K562 (cell line): ENCODE data around the gene CLIP1. TPM values are rescaled to one million over a fixed set of nuclear protein-coding genes. Genes with fewer than 3 reads are reported as not detected.

Source experiments
- ATAC-seq: fragments of 200-7000 bp; cut with Tn5 transposase; 3 replicates; pipeline ENCODE4 v1.9.1; 2020; ENCODE audit warnings: moderate library complexity
- BruUV-seq: library from RNA; stranded (reverse); fragments of 400-500 nt; replicated peaks from 2 replicates; lab custom pipeline; 2021; lab: Mats Ljungman, UMichigan
- CTCF ChIA-PET: fragments of 300-600 bp; formaldehyde crosslinking; extraction: SDS; loops from one replicate; lab custom pipeline; 2021; ENCODE audit warnings: low intra/inter-chr PET ratio; lab: Yijun Ruan, JAX
- POLR2A ChIA-PET: fragments of 300-600, 350-650 bp; sonication (Branson Sonifier 250); formaldehyde crosslinking; extraction: SDS; loops from one replicate; lab custom pipeline; 2021; ENCODE audit warnings: antibody characterized with exemption, inconsistent platforms; lab: Yijun Ruan, JAX
- DNase-seq, 4 experiments: peaks; one replicate each; pipeline versions ENCODE4 v3.0.0 to v3.0.0-alpha.2; 2011 to 2018; ENCODE audit warnings: low spot score in 3 of 4, mixed read lengths in 3 of 4; ENCODE audit errors: extremely low read depth in 1 of 4
- FAIRE-seq: peaks from 2 replicates; lab custom pipeline; 2011; peaks lifted over from hg19 to GRCh38; lab: Jason Lieb, UNC
- H2AFZ ChIP-seq: 2 replicates; pipeline ENCODE4 v1.6.0; 2011; ENCODE audit warnings: low read depth, low read length, control low read depth, inconsistent platforms
- H3K27ac ChIP-seq: fragments of 200-600 bp; 3 replicates; pipeline ENCODE4 v1.8.0; 2011; ENCODE audit warnings: low read depth, mild to moderate bottlenecking, control low read depth, inconsistent platforms, low read length, moderate library complexity, mixed read lengths; ENCODE audit errors: extremely low read depth
- H3K27me3 ChIP-seq, 2 experiments: fragments of 300-600 bp in 1 of 2; 2 replicates in 1 of 2; 3 replicates in 1 of 2; pipeline versions ENCODE4 v1.6.0 to v1.8.0; 2011; ENCODE audit warnings: inconsistent platforms in 2 of 2, low read length in 2 of 2, mild to moderate bottlenecking in 1 of 2, mixed read lengths in 1 of 2, moderate library complexity in 1 of 2; ENCODE audit not compliant: control insufficient read depth in 2 of 2, insufficient read depth in 2 of 2
- H3K36me3 ChIP-seq: fragments of 300-600 bp; 3 replicates; pipeline ENCODE4 v1.8.0; 2011; ENCODE audit warnings: mild to moderate bottlenecking, low read length, inconsistent platforms; ENCODE audit not compliant: control insufficient read depth, insufficient read depth
- H3K4me1 ChIP-seq, 2 experiments: fragments of 200-600 bp in 1 of 2; replicated peaks in 1 of 2; 2 replicates in 1 of 2; 3 replicates in 1 of 2; pipeline versions ENCODE4 v1.5.1 to v1.8.0; 2011; ENCODE audit warnings: inconsistent platforms in 2 of 2, low read length in 2 of 2, mild to moderate bottlenecking in 1 of 2, mixed read lengths in 1 of 2, moderate library complexity in 1 of 2; ENCODE audit not compliant: control insufficient read depth in 2 of 2, insufficient read depth in 2 of 2
- H3K4me2 ChIP-seq: 2 replicates; pipeline ENCODE4 v1.6.1; 2011; ENCODE audit warnings: low read length, control low read depth, inconsistent platforms, mixed read lengths; ENCODE audit not compliant: insufficient read depth
- H3K4me3 ChIP-seq: fragments of 200-600 bp; sonication (generic), shearing (Covaris generic); 2 replicates; pipeline ENCODE4 v1.5.1; 2016; ENCODE audit warnings: control low read depth, inconsistent platforms
- H3K79me2 ChIP-seq: fragments of 200-600 bp; 3 replicates; pipeline ENCODE4 v1.8.0; 2011; ENCODE audit warnings: low read length, inconsistent platforms; ENCODE audit not compliant: control insufficient read depth, insufficient read depth
- H3K9ac ChIP-seq, 2 experiments: 2 replicates each; pipeline versions ENCODE4 v1.6.0 to v1.6.1; 2011; ENCODE audit warnings: low read depth in 2 of 2, low read length in 2 of 2, control low read depth in 1 of 2, inconsistent platforms in 1 of 2, mild to moderate bottlenecking in 1 of 2, mixed read lengths in 1 of 2; ENCODE audit not compliant: insufficient read depth in 1 of 2
- H3K9me1 ChIP-seq: one replicate; pipeline ENCODE4 v1.6.0; 2011; ENCODE audit warnings: inconsistent platforms, mild to moderate bottlenecking, low read length, moderate library complexity; ENCODE audit not compliant: control insufficient read depth, insufficient read depth
- H3K9me3 ChIP-seq: replicated peaks from 2 replicates; pipeline ENCODE4 v1.5.1; 2011; ENCODE audit warnings: low read depth, low read length, inconsistent platforms; ENCODE audit not compliant: control insufficient read depth, insufficient read depth
- H4K20me1 ChIP-seq: replicated peaks from 2 replicates; pipeline ENCODE4 v1.6.1; 2011; ENCODE audit warnings: low read length, inconsistent platforms, mixed read lengths; ENCODE audit not compliant: control insufficient read depth, insufficient read depth
- ATF7 ChIP-seq: fragments of 450-650 bp; IDR thresholded peaks from 2 replicates; pipeline ENCODE4 v1.7.1; 2014; ENCODE audit warnings: mild to moderate bottlenecking, moderate library complexity
- FOXA3 ChIP-seq, 2 experiments: fragments of 450-650 bp in 1 of 2; sonication (generic) in 1 of 2; formaldehyde crosslinking; IDR thresholded peaks in 1 of 2; conservative IDR thresholded peaks in 1 of 2; 2 replicates each; pipeline versions ENCODE4 v1.4.0 to v1.8.0; 2020 to 2022; ENCODE audit warnings: mild to moderate bottlenecking in 2 of 2, missing genetic modification reagents in 1 of 2
- HMGN3 ChIP-seq: IDR thresholded peaks from 2 replicates; pipeline ENCODE4 v1.6.1; 2011; ENCODE audit warnings: borderline replicate concordance, low read depth, mild to moderate bottlenecking, mixed read lengths, low read length; ENCODE audit not compliant: insufficient read length; ENCODE audit errors: extremely low read depth
- HNRNPLL ChIP-seq: fragments of 200-400 bp; formaldehyde crosslinking; IDR thresholded peaks from 2 replicates; pipeline ENCODE4 v1.6.1; 2017; ENCODE audit warnings: low read length, low read depth, mild to moderate bottlenecking; ENCODE audit not compliant: poor library complexity, severe bottlenecking
- KHSRP ChIP-seq: fragments of 450-650 bp; IDR thresholded peaks from 2 replicates; pipeline ENCODE4 v1.6.1; 2017
- MEIS2 ChIP-seq: fragments of 450-650 bp; IDR thresholded peaks from 2 replicates; pipeline ENCODE4 v1.6.1; 2014; ENCODE audit warnings: mild to moderate bottlenecking; ENCODE audit not compliant: partially characterized antibody
- POLR2B ChIP-seq: fragments of 450-650 bp; IDR thresholded peaks from 2 replicates; pipeline ENCODE4 v1.6.1; 2018; ENCODE audit warnings: low read depth; ENCODE audit not compliant: partially characterized antibody
- POLR2H ChIP-seq: IDR thresholded peaks from 2 replicates; pipeline ENCODE4 v1.6.1; 2016; ENCODE audit warnings: missing genetic modification characterization, low read depth, mild to moderate bottlenecking, control low read depth, missing compliant biosample characterization, moderate library complexity
- RBBP5 ChIP-seq: fragments of 200-600 bp; sonication (generic); IDR thresholded peaks from 2 replicates; pipeline ENCODE4 v1.6.1; 2012; ENCODE audit warnings: borderline replicate concordance, mild to moderate bottlenecking, low read length, control low read depth, inconsistent platforms; ENCODE audit not compliant: insufficient read depth, poor library complexity, severe bottlenecking
- XRCC3 ChIP-seq: fragments of 450-650 bp; IDR thresholded peaks from 2 replicates; pipeline ENCODE4 v1.6.1; 2017; ENCODE audit warnings: mild to moderate bottlenecking, moderate library complexity
- YBX1 ChIP-seq: fragments of 450-650 bp; IDR thresholded peaks from 2 replicates; pipeline ENCODE4 v1.7.1; 2016; ENCODE audit warnings: mild to moderate bottlenecking
- ZNF12 ChIP-seq: sonication (generic); formaldehyde crosslinking; IDR thresholded peaks from 2 replicates; pipeline ENCODE4 v1.4.0; 2020; ENCODE audit warnings: mild to moderate bottlenecking, missing genetic modification reagents
- ZNF184 ChIP-seq: sonication (generic); formaldehyde crosslinking; IDR thresholded peaks from 2 replicates; pipeline ENCODE4 v1.5.0; 2020; ENCODE audit warnings: missing genetic modification reagents
- WGBS: fragments of 100-300 bp; shearing (Covaris generic); methylation state at CpG from one replicate; pipeline ENCODE4 v1.1.6; 2016; ENCODE audit warnings: low coverage, mixed read lengths; ENCODE audit not compliant: insufficient coverage; ENCODE audit errors: missing lambda C conversion rate; 5-methylcytosine and 5-hydroxymethylcytosine counted together
- in situ Hi-C: fragments of 300-500 bp; cut with MboI; formaldehyde crosslinking; loops from 4 replicates; pipeline ENCODE4 v1.15.0; 2018; ENCODE audit warnings: inconsistent platforms, mixed read lengths
- intact Hi-C: fragments of 100-400 bp; cut with micrococcal nuclease; formaldehyde crosslinking; loops from 2 replicates; pipeline ENCODE4 v1.14.2; 2022
- polyA plus RNA-seq, 8 experiments: library from polyadenylated mRNA; depleted of rRNA in 4 of 8; stranded (reverse) in 5 of 8; unstranded in 3 of 8; fragments of >200 nt; fragmentation: Nextera tagmentation in 2 of 8; fragmentation: Illumina TruSeq in 1 of 8; extraction: Ambion mirVana in 2 of 8; extraction: Trizol in 1 of 8; gene quantifications; 2 replicates each; pipeline versions ENCODE4 v1.2.1 to v1.2.3, GENCODE V29; 2011 to 2014; ENCODE audit warnings: inconsistent platforms in 1 of 8, missing spikeins in 1 of 8
- total RNA-seq, 7 experiments: library from RNA; depleted of rRNA in 6 of 7; stranded (reverse); fragments of >200 nt in 6 of 7; fragmentation: Illumina TruSeq in 2 of 7; extraction: Trizol in 2 of 7; gene quantifications; 2 replicates each; pipeline versions ENCODE4 v1.2.1 to v1.2.3, GENCODE V29; 2011 to 2021; ENCODE audit warnings: low replicate concordance in 1 of 7
- TF ChIP-seq, protein P1 (sequence below): fragments of 250-450 bp; sonication (Bioruptor Pico); IDR thresholded peaks from 2 replicates; pipeline ENCODE4 v1.8.0; 2021; ENCODE audit warnings: borderline replicate concordance, mild to moderate bottlenecking, moderate library complexity; ENCODE audit not compliant: poor library complexity, severe bottlenecking
- TF ChIP-seq, protein P2 (sequence below): sonication (generic); formaldehyde crosslinking; IDR thresholded peaks from 2 replicates; pipeline ENCODE4 v1.8.0; 2022; ENCODE audit warnings: mild to moderate bottlenecking, low read depth, missing genetic modification reagents
- TF ChIP-seq, protein P3 (sequence below): fragments of 200-800 bp; sonication (Bioruptor generic); IDR thresholded peaks from 2 replicates; pipeline ENCODE4 v1.6.1; 2017; ENCODE audit warnings: missing genetic modification characterization, missing compliant biosample characterization

CLIP1 gene
- total and polyA plus RNA-seq, 9 of the 15 experiments (the other 6 are each of a cell fraction or from before 2014, with no cell fraction given) = 5.8 to 33.9 (median 27.6) TPM

DNA sequence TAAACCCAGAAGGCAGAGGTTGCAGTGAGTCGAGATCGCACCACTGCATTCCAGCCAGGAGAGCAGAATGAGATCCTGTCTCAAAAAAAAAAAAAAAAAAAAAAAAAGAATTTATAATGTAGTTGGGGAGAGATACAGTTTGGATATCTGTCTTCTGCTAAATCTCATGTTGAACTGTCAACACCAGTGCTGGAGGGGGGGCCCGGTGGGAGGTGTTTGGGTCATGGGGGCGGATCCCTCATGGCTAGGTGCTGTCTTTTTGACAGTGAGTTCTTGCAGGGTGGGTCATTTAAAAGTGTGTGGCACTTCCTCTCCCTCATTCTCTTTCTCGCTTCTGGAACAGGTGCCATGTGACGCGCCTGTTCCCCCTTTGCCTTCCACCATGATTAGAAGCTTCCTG, 32.8 kb downstream of the CLIP1 start:
- intact Hi-C loops (loop anchor here (10.0 kb wide), 1 partner anchor 365 kb away; the partner anchor contains the start of gene DENR), in situ Hi-C loops (no loop called here)
- FAIRE-seq = no peak

More for the DNA sequence above, 32.8 kb downstream of the CLIP1 start:
- no TSS peak for BruUV-seq
- Histone ChIP-seq H3K27me3 (no peaks in the 10 kb centered on the region), H4K20me1 (0 out of 2 replicates have a peak, but pooled peaks cover 6% of the 10 kb centered on the region), H3K4me3 (no peak overlapping the region), H2AFZ (no peak overlapping the region), H3K36me3 (no peaks in the 10 kb centered on the region; the same call in 2 of the 3 replicates), H3K9me1 (no peaks in the 10 kb centered on the region), H3K9ac (no peak overlapping the region), H3K79me2 (peaks cover 7% of the 10 kb centered on the region; the same call in 2 of the 3 replicates), H3K4me2 (no peak overlapping the region), H3K4me1 (peaks cover 0 to 6% of the 10 kb centered on the region in 2 experiments; a peak in 2 of 5 replicates), H3K27ac (no peak overlapping the region)
- no peak for DNase-seq
- 87% methylated on average over 7 of the region's 7 CpGs for WGBS
- TF ChIP-seq POLR2B (no peak), ATF7 (no peak), YBX1 (no peak), HMGN3 (no peak), XRCC3 (no peak), POLR2H (tag) (no peak), ZNF12 (CRISPR knock-in tag) (no peak), MEIS2 (peak; percentile 23), FOXA3 (CRISPR knock-in tag; conservative IDR thresholded peaks at IDR 0.05 in 1 of 2, IDR thresholded peaks at IDR 0.05 in 1 of 2) (no peak), ZNF184 (CRISPR knock-in tag) (no peak), HNRNPLL (no peak), KHSRP (no peak), RBBP5 (no peak)
- TF ChIP-seq, protein P1, sequence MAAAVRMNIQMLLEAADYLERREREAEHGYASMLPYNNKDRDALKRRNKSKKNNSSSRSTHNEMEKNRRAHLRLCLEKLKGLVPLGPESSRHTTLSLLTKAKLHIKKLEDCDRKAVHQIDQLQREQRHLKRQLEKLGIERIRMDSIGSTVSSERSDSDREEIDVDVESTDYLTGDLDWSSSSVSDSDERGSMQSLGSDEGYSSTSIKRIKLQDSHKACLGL (CRISPR knock-in tag) = no peak
- TF ChIP-seq, protein P2, sequence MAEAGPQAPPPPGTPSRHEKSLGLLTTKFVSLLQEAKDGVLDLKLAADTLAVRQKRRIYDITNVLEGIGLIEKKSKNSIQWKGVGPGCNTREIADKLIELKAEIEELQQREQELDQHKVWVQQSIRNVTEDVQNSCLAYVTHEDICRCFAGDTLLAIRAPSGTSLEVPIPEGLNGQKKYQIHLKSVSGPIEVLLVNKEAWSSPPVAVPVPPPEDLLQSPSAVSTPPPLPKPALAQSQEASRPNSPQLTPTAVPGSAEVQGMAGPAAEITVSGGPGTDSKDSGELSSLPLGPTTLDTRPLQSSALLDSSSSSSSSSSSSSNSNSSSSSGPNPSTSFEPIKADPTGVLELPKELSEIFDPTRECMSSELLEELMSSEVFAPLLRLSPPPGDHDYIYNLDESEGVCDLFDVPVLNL (CRISPR knock-in tag) = no peak
- TF ChIP-seq, protein P3, sequence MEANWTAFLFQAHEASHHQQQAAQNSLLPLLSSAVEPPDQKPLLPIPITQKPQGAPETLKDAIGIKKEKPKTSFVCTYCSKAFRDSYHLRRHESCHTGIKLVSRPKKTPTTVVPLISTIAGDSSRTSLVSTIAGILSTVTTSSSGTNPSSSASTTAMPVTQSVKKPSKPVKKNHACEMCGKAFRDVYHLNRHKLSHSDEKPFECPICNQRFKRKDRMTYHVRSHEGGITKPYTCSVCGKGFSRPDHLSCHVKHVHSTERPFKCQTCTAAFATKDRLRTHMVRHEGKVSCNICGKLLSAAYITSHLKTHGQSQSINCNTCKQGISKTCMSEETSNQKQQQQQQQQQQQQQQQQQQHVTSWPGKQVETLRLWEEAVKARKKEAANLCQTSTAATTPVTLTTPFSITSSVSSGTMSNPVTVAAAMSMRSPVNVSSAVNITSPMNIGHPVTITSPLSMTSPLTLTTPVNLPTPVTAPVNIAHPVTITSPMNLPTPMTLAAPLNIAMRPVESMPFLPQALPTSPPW = peak; percentile 35; the same call in 1 of the 2 replicates
- TF ChIP-seq, all 486 proteins: peak for 2
- ChIA-PET POLR2A (interaction anchor here (1.0 to 3.1 kb wide), 2 partner anchors 10 to 56 kb away, joined by 3 to 30 read pairs; no protein-coding TSS in a partner anchor), CTCF (no interaction called here)
- H3K9me3 ChIP-seq = no peaks in the 10 kb centered on the region
- ATAC-seq = peak; percentile 40; the same call in 2 of the 3 replicates
